Body of pancreas (tissue), 4 donors: Measurements from ENCODE around the gene PSKH1. TPM values are rescaled to one million over a fixed set of nuclear protein-coding genes. Genes with fewer than 3 reads are reported as not detected.
"Not testable (repeated sequence)": the region's sequence is repeated elsewhere in the genome, so short reads cannot be mapped to it uniquely, and the experiment has no call there.

Source experiments
- ATAC-seq: fragments of 150-250 bp; one replicate; pipeline ENCODE4 v1.9.1; 2016
- DNase-seq, 4 donors: peaks; one replicate each; pipeline ENCODE4 v3.0.0-alpha.2; 2019
- H3K27ac ChIP-seq, 4 donors: fragments of 200-600 bp; sonication (generic); 1 replicate in 3 of 4; 2 replicates in 1 of 4; pipeline versions ENCODE4 v1.5.1 to v1.6.1; 2016 to 2019; ENCODE audit warnings: mild to moderate bottlenecking in 1 of 4, mixed read lengths in 1 of 4, moderate library complexity in 1 of 4
- H3K27me3 ChIP-seq, 2 donors: fragments of 200-600 bp; sonication (generic); one replicate each; pipeline ENCODE4 v1.6.0; 2016; ENCODE audit warnings: mild to moderate bottlenecking in 1 of 2
- H3K36me3 ChIP-seq, 2 donors: fragments of 200-600 bp; sonication (generic); replicated peaks in 1 of 2; 2 replicates each; pipeline ENCODE4 v1.5.1; 2016; ENCODE audit warnings: low read depth in 2 of 2; ENCODE audit not compliant: insufficient read depth in 1 of 2
- H3K4me1 ChIP-seq: fragments of 200-600 bp; sonication (generic); one replicate; pipeline ENCODE4 v1.6.0; 2016
- H3K4me3 ChIP-seq, 2 donors: fragments of 200-600 bp; sonication (generic); 1 replicate in 1 of 2; 2 replicates in 1 of 2; pipeline ENCODE4 v1.5.1; 2016 to 2019
- H3K9me3 ChIP-seq, 3 donors: fragments of 200-600 bp; sonication (generic); 1 replicate in 2 of 3; 2 replicates in 1 of 3; pipeline ENCODE4 v1.5.1; 2016
- POLR2A ChIP-seq, 3 donors: fragments of 450-650 bp; IDR thresholded peaks; one replicate each; pipeline ENCODE4 v1.6.1; 2016; ENCODE audit warnings: antibody characterized with exemption in 3 of 3, mild to moderate bottlenecking in 2 of 3
- WGBS, 2 donors: methylation state at CpG; one replicate each; pipeline ENCODE4 v1.1.5; 2017; 5-methylcytosine and 5-hydroxymethylcytosine counted together
- intact Hi-C: fragments of 100-400 bp; cut with DNase I; formaldehyde crosslinking; loops from one replicate; pipeline ENCODE4 v1.15.1; 2023
- total RNA-seq, 2 donors: library from RNA; depleted of rRNA; stranded (reverse); fragments of >200 nt; gene quantifications; one replicate each; pipeline ENCODE4 v1.1.0, GENCODE V29; 2016
- TF ChIP-seq, protein P1 (sequence below), 7 experiments: fragments of 450-650 bp in 4 of 7; fragments of 200-600 bp in 3 of 7; sonication (generic) in 3 of 7; IDR thresholded peaks; one replicate each; pipeline ENCODE4 v1.5.1; 2016 to 2019; ENCODE audit warnings: antibody characterized with exemption in 7 of 7

PSKH1 gene
- total RNA-seq, 2 donors from 2014 or later: 15.0 to 16.8 TPM

GRCh38 chr16:67858500-67858899 is 34.6 kb upstream of the PSKH1 start:
- Histone ChIP-seq H3K9me3 (no peaks in the 10 kb centered on the region), H3K4me1 (peaks cover 60% of the 10 kb centered on the region), H3K27me3 (no peaks in the 10 kb centered on the region), H3K27ac (peak overlapping the region; percentile 55 to 93 (median 76)), H3K4me3 (no peak overlapping the region), H3K36me3 (no peaks in the 10 kb centered on the region)
- DNase-seq: no peak
- 61 to 81% methylated on average over 4 of the region's 4 CpGs for WGBS, 2 donors
- intact Hi-C loops: no loop called here
- no peak for ATAC-seq
- TF ChIP-seq, protein P1, sequence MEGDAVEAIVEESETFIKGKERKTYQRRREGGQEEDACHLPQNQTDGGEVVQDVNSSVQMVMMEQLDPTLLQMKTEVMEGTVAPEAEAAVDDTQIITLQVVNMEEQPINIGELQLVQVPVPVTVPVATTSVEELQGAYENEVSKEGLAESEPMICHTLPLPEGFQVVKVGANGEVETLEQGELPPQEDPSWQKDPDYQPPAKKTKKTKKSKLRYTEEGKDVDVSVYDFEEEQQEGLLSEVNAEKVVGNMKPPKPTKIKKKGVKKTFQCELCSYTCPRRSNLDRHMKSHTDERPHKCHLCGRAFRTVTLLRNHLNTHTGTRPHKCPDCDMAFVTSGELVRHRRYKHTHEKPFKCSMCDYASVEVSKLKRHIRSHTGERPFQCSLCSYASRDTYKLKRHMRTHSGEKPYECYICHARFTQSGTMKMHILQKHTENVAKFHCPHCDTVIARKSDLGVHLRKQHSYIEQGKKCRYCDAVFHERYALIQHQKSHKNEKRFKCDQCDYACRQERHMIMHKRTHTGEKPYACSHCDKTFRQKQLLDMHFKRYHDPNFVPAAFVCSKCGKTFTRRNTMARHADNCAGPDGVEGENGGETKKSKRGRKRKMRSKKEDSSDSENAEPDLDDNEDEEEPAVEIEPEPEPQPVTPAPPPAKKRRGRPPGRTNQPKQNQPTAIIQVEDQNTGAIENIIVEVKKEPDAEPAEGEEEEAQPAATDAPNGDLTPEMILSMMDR (IDR thresholded peaks at IDR 0.05): no peak
- TF ChIP-seq POLR2A (IDR thresholded peaks at IDR 0.05): no peak

- intact Hi-C loops: no loop called here
- H3K27ac ChIP-seq: no peak overlapping the region
- ATAC-seq: no peak
- no peaks in the 10 kb centered on the region for H3K9me3 ChIP-seq
- TF ChIP-seq, protein P1 (IDR thresholded peaks at IDR 0.05): no peak
- TF ChIP-seq POLR2A (IDR thresholded peaks at IDR 0.05): no peak
- no peak overlapping the region for H3K4me3 ChIP-seq
- WGBS, 2 donors: 85 to 92% methylated on average over 5 to 8 of the region's 8 CpGs
- no peaks in the 10 kb centered on the region for H3K27me3 ChIP-seq
- no peak for DNase-seq
- peaks cover 49% of the 10 kb centered on the region for H3K4me1 ChIP-seq
- no peaks in the 10 kb centered on the region for H3K36me3 ChIP-seq
These were observed 32.3 kb upstream of the PSKH1 start for GRCh38 chr16:67860589-67861398.

DNA sequence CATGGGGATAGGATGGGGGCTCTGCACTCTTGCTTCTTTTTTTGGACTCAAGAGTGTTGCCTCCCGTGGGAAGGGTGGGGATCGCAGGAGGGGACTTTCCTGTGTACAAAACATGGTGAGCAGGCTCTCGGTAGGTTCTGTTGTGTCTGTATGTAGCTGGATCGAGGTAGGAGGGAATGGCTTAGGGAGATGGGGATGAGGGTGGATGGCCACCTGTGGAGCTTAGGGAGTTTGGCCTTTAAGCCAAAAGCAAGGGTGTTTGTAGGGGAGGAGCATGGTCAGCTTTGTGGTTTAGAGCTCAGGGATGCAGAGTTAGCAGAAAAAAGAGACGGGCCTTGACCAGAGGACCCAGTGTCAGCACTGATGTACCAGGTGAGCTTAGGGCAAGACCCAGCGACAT is 31.2 kb upstream of the PSKH1 start:
- intact Hi-C loops: no loop called here
- whole genome bisulfite sequencing, 2 donors: 83 to 84% methylated on average over 6 of the region's 6 CpGs
- DNase-seq (no peak), ATAC-seq (no peak)
- TF ChIP-seq, protein P1 (IDR thresholded peaks at IDR 0.05): no peak
- no peak for TF ChIP-seq POLR2A (IDR thresholded peaks at IDR 0.05)
- peaks cover 38% of the 10 kb centered on the region for H3K4me1 ChIP-seq
- no peak overlapping the region for H3K27ac ChIP-seq
- no peaks in the 10 kb centered on the region for H3K27me3 ChIP-seq
- H3K9me3 ChIP-seq: no peaks in the 10 kb centered on the region
- no peak overlapping the region for H3K4me3 ChIP-seq
- no peaks in the 10 kb centered on the region for H3K36me3 ChIP-seq

DNA sequence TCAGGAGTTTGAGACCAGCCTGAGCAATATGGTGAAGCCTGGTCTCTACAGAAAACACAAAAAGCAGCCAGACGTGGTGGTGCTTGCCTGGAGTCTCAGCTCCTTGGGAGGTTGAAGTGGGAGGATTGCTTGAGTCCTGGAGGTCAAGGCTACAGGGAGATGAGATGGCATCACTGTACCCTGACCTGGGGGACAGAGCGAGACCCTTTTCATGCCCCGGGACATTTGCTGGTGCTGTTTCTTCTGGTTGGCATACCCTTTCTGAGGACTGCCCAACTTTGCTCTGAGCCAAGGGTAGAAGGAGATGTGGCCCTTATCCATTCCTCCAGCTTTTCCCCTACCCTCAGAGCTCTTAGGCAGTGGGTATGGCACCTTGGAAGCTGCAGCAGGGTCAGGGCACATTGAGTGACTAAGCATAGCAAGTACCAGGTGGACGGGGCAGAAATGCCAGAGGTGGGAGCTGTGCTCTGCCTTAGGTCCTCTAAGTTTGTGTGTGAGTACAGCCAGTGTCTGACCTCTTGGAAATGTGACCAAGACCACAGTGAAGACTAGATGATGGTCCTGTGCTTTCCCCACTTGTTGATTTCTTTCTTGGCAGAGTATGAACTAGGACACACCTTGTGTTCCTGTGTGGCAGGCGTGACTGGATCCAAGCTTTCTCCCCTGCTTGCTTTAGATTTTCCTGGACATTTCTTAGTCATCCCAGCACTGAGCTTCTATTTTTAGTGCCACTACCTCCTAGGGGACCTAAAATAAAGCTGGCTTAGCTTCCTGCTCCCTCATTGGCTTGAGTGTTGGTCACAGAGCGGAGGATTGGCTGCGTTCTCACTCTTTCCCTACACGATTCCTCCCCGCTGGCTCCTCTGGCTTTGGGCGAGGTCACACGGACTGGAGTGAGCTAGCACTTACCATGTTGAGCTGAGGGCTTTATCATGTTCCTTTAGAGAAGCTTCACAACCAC is 30.2 kb upstream of the PSKH1 start:
- no peaks in the 10 kb centered on the region for H3K9me3 ChIP-seq

DNA sequence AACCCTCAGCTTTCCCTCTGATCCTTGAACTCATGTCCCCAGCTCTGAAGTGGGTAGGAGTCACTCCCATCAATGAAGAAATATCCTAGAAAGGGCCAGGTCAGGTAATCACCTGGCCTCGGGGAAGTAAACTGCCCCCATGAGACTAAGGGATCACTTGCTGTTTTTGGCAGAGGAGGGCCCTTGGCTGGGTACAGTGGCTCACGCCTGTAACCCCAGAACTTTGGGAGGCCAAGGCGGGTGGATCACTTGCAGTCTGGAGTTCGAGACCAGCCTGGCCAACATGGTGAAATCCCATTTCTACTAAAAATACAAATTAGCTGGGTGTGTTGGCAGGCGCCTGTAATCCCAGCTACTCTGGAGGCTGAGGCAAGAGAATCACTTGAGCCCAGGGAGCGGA is 29.0 kb upstream of the PSKH1 start:
- DNase-seq, H3K27me3 ChIP-seq, H3K36me3 ChIP-seq, H3K9me3 ChIP-seq, intact Hi-C loops, H3K4me3 ChIP-seq, ATAC-seq: not testable (repeated sequence)
- Histone ChIP-seq H3K4me1 (peaks cover 38% of the 10 kb centered on the region), H3K27ac (peak overlapping the region in 1 of 4 donors; percentile 15)
- WGBS, 2 donors: 95 to 97% methylated on average over 6 of the region's 6 CpGs

More for the DNA sequence above, 30.2 kb upstream of the PSKH1 start:
- H3K4me1 ChIP-seq: peaks cover 38% of the 10 kb centered on the region
- intact Hi-C loops: no loop called here
- ATAC-seq (peak; percentile 11), DNase-seq (peak in 3 of 4 donors; percentile 19 to 45 (median 44))
- WGBS, 2 donors: 76 to 88% methylated on average over 11 of the region's 11 CpGs
- H3K27me3 ChIP-seq: no peaks in the 10 kb centered on the region
- H3K36me3 ChIP-seq: no peaks in the 10 kb centered on the region
- no peak overlapping the region for H3K4me3 ChIP-seq
- H3K27ac ChIP-seq: peak overlapping the region; percentile 0 to 18 (median 16)
- no peak for TF ChIP-seq POLR2A (IDR thresholded peaks at IDR 0.05)
- TF ChIP-seq, protein P1 (IDR thresholded peaks at IDR 0.05): no peak
